ENCODE measurements around the gene COL20A1.
"Not testable (repeated sequence)": the region's sequence is repeated elsewhere in the genome, so short reads cannot be mapped to it uniquely, and the experiment has no call there.

Gene COL20A1

DNA sequence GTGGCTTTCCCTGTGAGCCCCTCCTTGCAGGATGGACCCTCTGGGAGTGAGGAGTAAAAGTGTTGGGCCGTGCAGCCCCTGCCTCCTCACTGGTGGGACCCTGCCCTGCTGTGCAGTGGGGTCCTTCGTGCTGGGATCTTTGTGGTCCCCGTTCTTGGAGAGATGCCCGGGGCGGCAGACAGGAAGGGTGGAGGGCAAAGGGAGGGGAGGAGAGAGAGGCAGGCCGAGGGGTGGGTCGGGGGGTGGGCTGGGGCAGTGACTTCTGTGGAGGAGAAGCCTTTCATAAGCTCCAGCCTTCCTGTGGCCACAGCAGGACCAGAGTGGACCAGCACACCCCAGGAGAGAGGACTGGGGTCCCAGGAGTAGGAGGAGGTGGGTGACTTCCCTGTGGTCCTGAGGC, at the start of gene COL20A1:
Gene COL20A1 (plus strand): TSS at position 283 of the 400 bp plus-strand sequence. CDS start 1,922 bp downstream, outside the sequence.
- no peak for DNase-seq

DNA sequence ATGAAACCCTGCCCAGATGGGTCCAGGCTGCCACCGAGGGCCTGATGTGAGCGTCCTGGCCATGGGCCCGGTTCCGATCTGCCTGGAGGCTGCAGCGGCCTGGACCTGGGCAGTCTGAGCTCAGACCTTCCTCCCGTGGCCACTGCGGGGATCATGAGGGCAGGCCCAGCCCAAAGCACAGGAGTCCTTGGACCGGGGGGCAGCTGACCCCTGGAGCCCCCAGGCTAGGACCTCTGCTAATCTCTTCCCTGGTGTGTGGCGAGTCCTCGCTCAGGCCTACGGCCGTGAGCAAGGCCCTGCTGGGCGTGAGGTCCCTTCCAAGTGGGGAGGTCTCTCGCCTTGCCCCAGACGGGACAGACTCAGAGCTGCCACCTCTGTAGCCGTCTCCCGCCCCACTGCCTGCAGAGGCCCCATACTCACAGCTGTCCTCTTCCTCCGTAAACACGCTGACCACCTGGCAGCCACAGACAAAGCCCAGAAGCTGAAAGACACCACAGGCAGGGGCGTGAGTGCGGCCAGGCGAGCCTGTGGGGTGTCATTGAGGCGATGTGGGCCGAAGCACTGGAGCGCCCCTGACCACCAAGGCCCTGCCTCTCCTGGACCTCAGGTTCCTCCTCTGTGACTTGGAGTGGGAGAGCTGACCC, 49.3 kb upstream of the COL20A1 start:
- no peak for DNase-seq

DNA sequence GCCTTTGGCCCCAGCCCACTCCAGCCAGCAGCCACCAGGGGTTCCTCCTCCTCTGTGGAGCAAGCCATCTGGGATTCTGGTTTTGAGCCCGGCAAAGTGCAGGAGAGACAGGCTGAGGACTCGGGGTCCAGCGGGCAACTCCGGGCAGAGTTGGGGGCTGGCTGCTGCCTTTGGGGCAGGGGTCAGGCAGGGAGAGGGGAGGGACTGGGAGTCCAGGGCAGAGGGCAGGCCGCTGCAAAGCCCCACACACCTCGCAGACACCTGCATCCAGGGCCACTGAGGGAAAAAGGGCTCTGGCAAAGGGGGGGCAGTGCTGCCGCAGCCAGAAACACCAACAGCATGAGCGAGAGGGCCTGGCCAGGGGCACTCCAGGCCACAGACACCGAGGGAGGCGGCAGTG, 48.5 kb upstream of the COL20A1 start:
- no peak for DNase-seq

DNA sequence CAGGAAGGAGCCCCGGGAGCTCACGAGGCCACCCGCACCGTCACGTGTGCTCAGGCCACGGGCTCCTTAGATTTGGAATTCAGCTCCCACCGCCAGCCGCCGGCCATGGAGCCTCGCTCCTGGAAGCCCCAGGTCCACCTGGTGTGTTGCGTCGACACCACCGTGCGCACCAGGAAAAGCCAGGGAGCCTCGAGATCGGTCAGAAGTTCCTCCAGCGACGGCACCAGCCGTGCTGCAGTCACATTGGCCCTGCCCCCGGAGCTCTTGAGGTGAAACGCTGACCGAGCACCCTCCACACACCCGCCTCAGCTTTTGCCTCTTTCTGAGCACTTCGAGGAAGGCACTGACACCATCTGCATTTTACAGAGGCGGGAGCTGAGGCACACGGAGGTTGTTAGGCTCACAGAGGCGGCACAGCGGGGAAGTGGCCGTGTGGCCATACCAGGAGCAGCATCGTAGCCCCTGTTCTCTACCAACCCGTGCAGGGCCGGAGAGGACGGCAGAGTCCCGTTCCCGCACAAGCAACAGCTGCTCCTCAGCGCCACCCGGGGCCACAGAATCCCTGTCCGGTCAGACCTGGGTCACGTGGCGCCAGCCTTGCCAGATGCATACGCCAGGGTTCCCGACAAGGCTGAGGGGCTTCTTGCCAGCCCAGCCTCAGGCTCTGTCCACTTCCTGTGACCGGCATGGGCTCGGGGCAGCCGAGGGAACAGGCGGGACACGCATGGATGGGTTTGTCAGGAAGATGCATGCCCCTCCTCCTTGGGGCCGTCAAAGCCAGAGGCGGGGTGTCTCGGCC, 46.3 kb upstream of the COL20A1 start:
- DNase-seq, result no peak

DNA sequence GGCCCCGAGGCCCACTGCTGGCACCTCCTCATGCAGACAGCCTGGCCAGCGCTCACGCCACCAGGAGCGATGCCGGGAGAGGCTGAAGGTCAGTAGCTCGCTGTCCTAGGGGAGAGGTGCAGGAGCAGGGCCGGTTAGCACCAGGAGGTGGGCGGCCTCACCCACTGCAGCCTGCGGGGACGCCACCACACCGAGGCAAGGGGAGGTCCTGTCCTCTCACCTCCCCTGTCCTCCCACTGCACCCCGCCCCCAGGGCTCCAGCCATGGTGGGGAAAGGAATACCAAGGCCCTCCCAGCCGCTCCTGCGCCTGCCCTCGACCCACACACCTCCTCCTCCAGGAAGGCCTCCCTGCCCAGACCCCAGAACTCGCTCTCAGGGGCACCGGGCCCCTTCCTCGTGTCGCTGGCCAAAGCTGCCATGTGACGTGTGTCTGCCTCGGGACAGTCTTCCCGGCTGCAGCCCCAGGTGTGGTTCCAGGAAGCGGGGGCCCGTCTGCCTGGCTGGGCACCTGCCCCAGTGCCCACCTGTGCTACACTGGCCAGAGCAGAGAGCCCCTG, 45.2 kb upstream of the COL20A1 start:
- DNase-seq, result no peak

DNA sequence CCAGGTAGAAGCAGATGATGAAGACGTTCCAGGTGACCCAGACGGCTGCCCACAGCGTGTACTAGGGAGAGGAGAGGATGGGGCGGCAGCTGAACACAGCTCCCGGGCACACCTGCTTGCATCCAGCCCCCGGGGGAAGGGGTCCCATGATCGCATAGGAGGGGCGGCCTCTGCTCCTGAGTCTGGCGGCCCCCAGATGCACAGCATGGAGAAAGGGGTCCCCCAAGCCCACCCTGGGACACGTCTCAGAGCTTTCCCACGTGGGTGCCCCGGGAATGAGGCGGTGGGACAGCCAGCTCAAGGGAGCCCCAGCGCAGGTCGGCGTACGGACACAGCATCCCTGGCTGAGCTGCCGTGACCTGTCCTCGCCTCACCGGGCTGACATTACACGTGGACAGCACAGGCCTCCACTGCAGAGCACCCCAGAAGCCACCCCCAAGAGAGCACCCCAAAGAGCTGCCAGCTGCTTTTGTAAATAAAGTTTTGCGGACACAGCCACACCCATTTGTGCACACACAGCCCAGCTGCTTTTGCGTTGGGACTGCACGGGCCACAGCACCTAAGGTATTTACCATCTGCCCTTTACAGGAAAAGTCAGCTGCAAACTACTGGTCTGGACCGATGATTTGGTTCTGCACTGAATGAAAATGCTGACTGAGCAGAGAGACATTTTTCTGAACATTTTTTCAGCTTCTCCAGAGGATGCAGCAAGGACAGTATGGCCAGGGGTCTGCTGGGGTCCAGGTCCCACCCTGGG, 44.0 kb upstream of the COL20A1 start:
- DNase-seq, result no peak

DNA sequence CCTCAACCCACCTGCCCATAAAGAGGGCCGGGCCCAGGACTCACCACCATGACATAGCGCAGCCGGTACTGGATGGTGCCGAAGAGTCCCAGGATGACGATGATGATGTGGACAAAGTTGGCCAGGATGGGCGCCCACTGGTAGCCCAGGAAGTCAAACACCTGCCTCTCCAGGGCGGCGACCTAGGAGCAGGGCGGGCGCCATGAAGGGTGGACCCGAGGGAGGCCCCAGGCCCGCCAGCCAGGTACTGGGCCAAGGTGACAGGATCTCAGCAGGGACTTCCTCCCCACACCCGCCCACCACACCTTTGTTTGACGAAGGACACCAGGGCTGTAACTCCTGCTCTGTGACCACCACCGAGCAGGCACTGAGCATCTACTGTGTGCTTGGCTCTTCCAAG, 43.1 kb upstream of the COL20A1 start:
- no peak for DNase-seq

DNA sequence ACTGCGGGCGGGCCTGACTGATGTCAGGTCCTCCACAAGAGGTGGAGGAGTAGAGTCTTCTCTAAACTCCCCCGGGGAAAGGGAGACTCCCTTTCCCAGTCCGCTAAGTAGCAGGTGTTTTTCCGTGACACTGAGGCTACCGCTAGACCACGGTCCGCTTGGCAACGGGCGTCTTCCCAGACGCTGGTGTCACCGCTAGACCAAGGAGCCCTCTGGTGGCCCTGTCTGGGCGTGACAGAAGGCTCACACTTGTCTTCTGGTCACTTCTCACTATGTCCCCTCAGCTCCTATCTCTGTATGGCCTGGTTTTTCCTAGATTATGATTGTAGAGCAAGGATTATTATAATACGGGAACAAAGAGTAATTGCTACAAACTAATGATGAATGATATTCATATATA, 41.6 kb upstream of the COL20A1 start:
- not testable (repeated sequence) for DNase-seq

DNA sequence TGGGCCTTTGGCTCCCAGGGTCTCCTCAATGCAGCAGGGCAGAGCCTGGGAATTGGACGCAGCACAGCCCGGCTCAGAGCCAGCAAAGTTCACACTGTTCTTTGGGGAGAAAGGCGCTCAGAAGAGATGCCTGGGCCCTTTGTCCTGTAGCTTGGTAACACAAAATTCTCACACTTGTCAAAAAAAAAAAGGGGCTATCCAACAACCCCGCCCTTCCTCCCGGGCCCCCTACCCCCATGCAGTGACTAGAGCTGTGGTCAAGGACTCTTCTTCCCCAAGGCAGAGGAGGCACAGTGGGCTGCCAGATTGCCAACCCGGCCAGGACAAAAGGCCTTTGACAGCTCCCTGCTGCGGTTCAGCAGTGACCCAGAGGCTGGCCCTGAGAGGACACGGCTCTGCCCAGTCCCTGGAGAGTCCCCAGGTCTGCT, 40.7 kb upstream of the COL20A1 start:
- DNase-seq, result no peak

DNA sequence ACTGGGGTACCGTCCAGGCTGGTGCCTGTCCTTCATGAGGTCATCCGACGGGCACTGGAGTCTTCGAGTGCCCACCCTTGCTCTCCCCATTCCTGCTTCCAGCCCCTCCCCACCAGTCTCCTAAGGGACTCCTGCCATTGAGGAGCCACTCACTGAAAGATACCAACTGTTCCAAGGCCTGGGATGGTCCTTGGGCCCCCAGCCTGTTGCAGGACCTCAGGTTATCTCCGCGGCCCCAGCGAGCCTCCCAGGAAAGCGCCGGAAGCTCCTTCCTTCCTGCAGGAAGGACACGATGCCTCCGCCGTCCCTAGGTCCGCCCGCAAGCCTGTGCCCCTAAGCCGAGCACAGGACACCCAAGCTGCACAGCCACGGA, 39.9 kb upstream of the COL20A1 start:
- DNase-seq, result no peak

DNA sequence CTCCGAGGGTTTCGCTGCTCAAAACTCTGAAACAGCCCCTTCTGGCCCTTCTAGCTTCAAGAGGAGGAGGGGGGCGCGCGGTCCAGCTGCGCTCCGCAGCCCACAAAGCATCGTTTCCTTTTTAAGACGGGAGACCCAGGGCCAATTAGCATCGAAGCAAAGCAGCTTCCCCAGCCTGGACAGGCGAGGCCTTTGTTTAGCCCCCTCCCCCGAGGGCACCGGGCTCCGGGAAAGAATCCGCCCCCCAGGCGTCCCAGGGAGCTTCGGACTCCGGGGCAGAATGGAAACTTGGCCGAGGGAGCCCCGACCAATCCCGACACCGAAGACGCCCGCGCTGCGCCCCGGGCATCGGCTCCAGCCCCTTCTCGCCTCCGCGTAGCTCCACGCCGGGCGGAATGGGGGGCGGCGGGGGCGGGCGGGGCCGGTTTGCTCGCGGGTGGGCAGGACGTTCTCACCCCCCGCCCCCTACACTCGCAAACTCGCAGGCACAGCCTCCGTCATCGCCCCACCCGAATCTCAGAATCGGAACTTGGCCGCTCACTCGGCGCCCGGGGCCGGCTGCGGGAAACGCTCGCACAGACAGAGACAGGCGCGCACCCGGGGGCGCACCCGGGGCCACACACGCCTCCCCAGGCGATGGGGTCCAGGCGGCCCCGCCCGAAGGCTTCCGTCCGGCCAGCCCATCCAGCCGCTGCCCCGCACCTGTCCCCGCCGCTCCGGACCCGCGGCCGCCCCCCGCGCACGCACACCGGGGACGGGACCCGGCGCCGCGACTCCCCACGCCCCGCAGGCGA, 39.4 kb upstream of the COL20A1 start:
- no peak for DNase-seq

DNA sequence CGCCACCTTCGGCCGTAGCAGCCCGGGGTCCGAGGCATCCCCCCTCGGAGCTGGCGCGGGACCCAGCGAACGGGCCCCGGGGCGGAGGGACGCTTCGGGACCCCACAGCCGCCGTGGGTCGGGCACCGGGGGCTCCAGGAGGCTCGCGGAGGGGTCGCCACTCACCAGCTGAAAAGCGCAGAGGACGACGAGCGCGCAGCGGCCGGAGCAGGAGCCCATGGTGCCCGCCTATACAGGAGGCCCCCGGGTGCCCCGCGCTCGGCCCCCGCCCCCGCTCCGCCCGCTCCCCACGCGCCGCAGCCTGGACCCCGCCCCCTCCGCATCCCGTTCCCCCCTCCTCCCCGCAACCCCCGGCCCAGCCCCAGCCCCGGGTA, 38.8 kb upstream of the COL20A1 start, which contains the start of gene NKAIN4:
Gene NKAIN4 (minus strand): TSS at position 232 of the 374 bp plus-strand sequence. CDS start 13 bp downstream, at position 219.
- no peak for DNase-seq

DNA sequence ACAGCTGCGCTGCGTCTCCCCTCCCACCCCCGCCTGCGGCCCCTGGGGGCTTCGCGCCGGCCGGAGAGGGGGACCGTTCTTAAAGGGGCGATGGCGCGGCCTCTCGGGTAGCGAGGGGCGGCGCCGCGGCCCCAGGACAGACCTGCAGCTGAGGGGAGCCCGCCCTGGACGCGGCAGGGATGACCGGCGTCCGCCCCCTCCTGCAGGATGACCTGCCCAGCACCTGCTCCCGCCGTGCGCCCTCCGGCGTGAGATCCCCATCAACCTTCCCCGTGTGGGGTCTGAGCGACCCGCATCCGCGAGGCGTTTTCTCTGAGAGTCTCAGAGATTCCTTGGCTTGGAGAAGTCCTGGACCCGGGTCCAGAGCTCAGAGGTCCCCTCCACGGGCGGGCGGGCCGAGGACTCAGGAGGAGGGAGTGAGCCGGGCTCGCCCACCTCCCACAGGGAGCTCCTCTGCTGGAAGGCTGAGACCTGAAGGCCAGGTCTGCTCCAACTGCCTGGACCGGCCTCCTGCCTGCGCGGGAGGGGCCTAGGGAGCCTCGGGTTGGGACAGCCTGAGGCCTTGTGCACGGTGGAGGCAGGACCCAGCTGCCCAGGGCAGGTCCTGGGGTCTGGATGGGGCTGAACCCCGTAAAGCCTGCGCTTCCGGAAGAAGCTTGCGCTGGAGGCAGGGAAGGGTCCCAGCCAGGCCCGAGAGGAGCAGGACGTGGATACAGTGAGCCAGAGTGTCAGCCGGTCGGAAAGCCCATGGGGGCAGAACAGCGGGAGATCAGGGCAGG, 38.2 kb upstream of the COL20A1 start:
- DNase-seq, result no peak

DNA sequence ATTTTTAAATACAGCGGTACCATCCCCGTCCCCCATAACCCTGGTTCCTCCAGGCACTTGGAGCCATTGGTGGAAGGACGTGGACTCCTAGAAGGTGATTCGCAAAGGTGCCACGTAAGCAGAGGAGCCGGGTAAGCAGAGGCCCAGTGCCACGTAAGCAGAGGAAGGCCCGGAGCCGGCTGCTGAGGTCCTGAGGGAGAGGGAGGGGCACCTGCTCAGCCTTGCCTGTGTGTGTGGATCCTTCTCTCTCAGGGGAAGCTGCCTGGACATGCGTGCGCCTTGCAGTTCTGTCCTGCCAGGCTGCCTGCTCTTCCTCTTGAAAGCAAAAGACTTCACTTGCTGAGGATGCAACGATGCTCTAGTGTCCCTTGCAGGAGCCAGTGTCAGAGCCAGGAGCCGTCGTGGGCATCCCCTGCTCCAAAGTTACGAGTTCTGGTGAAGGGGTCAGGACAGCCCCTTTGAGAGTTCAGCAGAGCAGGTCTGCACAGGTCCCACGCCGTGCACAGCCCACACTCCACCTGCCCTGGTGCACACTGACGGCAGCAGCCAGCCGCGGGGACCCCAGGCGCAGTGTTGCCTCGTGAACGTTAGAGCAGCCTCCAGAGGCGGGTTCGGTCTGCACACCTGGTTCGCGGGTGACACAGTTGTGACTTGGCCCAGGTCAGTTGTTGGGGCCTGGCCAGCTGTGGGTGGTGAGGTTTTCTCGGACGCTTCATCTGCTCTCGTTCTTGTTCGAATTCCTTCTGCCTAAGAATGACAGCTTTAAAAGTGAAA, 36.9 kb upstream of the COL20A1 start:
- DNase-seq, result no peak

DNA sequence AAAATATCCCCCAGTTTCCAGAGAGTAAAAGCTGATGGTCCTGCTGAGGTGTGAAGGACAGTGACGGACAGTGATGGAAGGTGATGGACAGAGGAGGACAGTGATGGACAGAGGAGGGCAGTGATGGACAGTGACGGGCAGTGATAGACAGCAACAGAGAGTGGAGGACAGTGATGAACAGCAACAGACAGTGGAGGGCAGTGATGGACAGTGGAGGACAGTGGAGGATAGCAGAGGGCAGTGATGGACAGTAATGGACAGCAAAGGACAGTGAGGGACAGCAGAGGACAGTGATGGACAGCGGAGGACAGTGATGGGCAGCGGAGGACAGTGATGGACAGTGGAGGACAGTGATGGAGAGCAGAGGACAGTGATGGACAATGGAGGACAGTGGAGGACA, 36.0 kb upstream of the COL20A1 start:
- DNase-seq, result no peak

DNA sequence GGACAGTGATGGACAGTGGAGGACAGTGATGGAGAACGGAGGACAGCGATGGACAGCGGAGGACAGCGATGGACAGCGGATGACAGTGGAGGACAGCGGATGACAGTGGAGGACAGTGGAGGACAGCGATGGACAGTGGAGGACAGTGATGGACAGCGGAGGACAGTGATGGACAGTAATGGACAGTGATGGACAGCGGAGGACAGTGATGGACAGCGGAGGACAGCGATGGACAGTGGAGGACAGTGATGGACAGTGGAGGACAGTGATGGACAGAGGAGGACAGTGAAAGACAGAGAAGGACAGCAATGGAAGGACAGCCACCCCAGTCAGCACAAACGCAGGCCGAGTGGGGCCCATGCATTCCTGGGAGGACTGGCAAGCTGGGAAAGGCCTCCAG, 35.4 kb upstream of the COL20A1 start:
- DNase-seq, result no peak

DNA sequence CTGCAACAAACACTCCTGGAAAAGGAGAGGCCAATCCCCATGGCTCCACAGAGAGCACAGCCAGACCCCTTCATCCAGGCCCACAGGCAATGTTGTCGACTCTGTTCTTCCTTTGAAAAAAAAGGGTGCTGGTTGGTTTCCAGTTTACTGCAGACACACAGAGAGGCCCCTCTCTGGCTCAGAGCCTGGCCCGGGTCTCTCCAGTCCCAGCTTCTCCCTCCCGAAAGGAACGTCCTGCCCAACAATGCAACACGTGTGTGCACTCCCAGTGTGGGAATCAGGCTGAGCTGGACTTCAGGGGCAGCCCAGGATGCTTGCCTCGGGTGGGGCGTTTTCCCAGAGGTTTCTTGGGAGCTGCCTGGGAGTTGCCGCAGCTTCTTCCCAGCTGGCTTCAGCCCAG, 34.2 kb upstream of the COL20A1 start:
- peak; percentile 18 for DNase-seq

DNA sequence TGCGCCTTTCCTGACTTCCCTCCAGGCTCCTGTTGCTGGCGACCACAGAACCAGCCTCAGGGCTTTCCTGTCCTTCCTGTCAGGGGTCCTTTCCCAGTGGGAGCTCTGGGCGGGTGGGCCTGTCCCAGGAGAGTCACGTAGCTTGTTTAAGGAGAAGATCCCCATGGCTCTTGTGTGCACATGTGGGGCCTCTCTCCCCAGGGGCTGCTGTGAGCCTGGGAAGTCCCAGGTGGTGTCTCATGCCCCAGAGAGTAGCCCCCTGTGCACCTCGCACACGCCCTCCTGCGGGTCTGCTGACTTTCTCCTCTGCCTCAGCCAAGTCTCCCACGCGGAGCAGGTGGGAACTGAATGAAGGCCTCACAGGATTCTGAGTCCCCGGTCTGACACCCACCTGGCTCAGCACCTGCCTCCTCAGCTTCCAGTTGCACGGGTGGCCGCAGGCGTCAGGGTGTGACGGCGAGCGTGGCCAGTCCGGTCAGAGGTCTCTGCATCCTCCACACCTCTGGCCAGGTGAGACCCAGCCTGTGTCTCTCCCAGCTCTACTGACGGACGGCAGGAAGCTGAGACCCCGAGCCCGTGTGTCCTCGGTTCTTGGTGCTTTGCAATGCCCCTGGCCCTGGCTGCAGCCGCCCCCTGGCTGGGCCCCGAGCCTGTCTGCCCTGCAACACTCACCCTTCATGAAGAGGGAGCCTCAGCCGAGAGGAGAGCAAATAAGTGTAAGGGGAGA, 33.1 kb upstream of the COL20A1 start:
- DNase-seq, result no peak

DNA sequence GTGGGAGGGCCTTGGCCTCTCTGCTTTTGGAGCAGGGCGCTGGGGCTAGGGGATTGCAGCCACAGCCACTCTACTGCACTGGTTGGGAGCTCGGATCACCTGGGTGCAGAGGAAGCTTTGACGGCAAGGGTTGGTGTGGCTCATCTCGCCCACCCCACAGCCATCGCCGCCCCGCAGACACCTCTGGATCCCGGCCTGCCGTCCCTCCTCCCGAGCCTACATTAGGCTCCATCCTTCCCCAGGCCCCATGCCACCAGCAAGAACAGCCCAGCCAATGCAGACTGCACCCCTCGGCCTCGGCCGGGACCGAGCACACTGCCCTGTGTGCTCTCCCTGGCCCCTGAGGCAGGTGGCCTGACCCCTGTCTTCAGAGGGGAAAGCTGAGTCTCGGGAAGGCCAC, 32.5 kb upstream of the COL20A1 start:
- DNase-seq, result no peak
